Cardiac septum (tissue), 1 donor: ENCODE results near the gene CNOT10. TPM values are rescaled to one million over a fixed set of nuclear protein-coding genes. Genes with fewer than 3 reads are reported as not detected.
"Not testable (repeated sequence)": the region's sequence is repeated elsewhere in the genome, so short reads cannot be mapped to it uniquely, and the experiment has no call there.

ENCODE experiments used
- DNase-seq: peaks from one replicate; pipeline ENCODE4 v3.0.0-alpha.2; 2020; ENCODE audit warnings: low spot score
- intact Hi-C: fragments of 100-400 bp; cut with DNase I; formaldehyde crosslinking; loops from one replicate; pipeline ENCODE4 v1.14.0; 2022
- long read RNA-seq: library from polyadenylated mRNA; unstranded; transcript quantifications from one replicate; pipeline ENCODE4 v2.0.0, GENCODE V29; 2021
- total RNA-seq: library from RNA; stranded (reverse); fragmentation: NEBNext Ultra II Directional; extraction: Animal tissue kit (Norgen Biotek cat#: 25700); gene quantifications from one replicate; pipeline ENCODE4 v1.2.1, GENCODE V29; 2021
- donor health status: DM: no; HTN: no; CAD: no.

CNOT10 gene, protein sequence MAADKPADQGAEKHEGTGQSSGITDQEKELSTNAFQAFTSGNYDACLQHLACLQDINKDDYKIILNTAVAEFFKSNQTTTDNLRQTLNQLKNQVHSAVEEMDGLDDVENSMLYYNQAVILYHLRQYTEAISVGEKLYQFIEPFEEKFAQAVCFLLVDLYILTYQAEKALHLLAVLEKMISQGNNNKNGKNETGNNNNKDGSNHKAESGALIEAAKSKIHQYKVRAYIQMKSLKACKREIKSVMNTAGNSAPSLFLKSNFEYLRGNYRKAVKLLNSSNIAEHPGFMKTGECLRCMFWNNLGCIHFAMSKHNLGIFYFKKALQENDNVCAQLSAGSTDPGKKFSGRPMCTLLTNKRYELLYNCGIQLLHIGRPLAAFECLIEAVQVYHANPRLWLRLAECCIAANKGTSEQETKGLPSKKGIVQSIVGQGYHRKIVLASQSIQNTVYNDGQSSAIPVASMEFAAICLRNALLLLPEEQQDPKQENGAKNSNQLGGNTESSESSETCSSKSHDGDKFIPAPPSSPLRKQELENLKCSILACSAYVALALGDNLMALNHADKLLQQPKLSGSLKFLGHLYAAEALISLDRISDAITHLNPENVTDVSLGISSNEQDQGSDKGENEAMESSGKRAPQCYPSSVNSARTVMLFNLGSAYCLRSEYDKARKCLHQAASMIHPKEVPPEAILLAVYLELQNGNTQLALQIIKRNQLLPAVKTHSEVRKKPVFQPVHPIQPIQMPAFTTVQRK
- total RNA-seq, result 13.2 TPM
- long read RNA-seq, transcript CNOT10-201 (19 exons, 2,815 nt), result major isoform, 12 of 18 reads
- long read RNA-seq, partial matches to known transcripts, result 3 of 18 reads
- long read RNA-seq, other reads (novel, unspliced or antisense), result 2 of 18 reads

DNA sequence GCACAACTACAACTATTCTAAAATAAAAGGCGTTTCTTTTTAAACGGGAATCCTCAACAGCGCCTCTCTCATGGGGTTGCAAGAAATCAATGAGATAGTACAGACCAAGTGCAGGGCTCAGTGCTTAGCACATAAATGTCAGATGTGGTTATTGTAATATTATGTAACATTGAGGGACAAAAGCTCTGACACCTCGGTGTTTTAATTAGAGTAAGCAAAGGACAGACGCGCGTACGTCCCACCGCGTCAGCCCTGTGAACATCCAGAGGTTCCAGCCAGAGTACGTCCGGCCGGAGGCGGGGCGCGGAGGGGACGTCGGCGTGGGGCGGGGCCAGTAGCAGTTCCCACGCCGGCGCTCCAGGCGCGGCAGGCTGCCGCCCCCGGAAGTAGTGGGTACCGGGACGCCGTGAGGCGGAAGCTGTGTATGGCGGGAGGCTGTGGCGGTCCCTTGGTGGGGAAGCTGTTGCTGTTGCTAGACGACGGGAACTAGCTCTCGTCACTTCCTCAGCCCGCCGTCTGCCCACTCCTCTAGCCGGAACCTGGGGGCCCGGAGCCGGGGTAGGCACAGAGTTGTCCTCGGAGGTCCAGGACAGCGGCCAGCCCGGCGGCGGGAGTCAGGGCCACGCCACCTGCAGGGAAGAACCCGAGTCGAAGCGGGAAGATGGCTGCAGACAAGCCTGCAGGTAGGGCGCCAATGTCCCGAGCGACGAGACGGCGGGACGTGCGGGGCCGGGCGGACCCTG is at the start of gene CNOT10:
CNOT10 (plus strand) TSS at position 389 of the 743 bp plus-strand sequence; CDS start at position 662, 273 bp downstream.
- intact Hi-C loops, result no loop called here
- DNase-seq, result peak; percentile 98

GRCh38 chr3:32640939-32641338 is 44.0 kb upstream of the CNOT10 start:
- DNase-seq, result no peak
- intact Hi-C loops, result no loop called here

DNA sequence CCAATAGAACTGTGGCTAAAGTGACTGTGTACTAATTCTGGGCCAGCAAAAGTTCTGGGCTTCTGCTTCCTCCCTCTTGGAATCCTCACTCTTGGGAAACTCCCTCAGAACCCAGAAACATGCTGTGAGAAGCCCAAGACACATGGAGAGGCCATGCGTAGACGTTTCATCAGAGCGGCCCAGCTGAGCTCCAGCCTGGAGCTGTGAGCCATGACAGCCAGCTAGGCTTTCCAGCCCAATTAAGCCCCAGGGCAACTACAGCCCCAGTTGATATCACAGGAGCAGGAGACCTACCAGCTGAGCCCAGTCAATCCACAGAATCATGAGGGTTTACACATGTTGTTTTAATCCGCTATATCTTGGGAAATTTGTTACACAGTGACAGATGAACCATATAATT is 43.6 kb upstream of the CNOT10 start:
- intact Hi-C loops, result no loop called here
- DNase-seq, result no peak

DNA sequence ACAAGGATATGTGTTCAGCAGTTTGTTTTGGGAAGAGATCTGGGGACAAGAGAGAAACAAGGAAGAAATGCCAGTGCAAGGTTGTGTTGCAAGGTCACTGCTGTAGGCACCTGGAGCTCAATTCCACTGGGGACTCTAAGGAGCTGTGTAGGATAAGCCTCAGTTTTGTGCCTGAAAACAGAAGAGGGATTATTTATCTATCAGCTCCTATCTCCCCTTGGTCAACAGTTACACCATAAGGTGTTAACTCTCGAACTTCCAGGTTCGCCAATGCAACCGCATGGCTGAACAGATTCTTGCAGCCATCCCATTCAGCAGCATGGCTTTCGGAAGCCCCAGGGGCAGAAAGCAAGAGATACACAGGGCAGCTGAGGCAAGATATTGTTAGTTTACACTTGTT is 41.6 kb upstream of the CNOT10 start:
- no peak for DNase-seq
- intact Hi-C loops, result no loop called here

DNA sequence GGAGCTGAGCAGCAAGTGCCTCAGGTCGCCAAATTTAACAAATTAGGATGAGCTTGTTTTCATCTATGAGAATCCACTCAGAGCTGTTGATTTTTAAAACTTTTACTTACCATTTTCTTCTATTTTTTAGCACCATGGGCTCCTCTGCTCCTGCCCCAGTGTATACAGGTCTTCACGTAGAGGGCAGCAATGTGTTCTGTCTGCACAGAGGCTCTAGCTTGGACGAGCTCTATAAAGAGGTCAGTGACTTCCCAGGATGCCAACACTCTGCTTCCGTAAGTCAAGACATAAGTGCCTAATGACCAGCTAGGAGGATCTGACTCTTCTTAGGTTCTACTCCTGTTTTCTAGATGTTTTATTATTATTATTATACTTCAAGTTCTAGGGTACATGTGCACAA is 41.2 kb upstream of the CNOT10 start:
- intact Hi-C loops, result no loop called here
- no peak for DNase-seq

- intact Hi-C loops, result no loop called here
- no peak for DNase-seq
These were observed 40.6 kb upstream of the CNOT10 start for GRCh38 chr3:32644380-32644779.

- intact Hi-C loops, result no loop called here
- no peak for DNase-seq
These were observed 38.2 kb upstream of the CNOT10 start for GRCh38 chr3:32646761-32647160.

DNA sequence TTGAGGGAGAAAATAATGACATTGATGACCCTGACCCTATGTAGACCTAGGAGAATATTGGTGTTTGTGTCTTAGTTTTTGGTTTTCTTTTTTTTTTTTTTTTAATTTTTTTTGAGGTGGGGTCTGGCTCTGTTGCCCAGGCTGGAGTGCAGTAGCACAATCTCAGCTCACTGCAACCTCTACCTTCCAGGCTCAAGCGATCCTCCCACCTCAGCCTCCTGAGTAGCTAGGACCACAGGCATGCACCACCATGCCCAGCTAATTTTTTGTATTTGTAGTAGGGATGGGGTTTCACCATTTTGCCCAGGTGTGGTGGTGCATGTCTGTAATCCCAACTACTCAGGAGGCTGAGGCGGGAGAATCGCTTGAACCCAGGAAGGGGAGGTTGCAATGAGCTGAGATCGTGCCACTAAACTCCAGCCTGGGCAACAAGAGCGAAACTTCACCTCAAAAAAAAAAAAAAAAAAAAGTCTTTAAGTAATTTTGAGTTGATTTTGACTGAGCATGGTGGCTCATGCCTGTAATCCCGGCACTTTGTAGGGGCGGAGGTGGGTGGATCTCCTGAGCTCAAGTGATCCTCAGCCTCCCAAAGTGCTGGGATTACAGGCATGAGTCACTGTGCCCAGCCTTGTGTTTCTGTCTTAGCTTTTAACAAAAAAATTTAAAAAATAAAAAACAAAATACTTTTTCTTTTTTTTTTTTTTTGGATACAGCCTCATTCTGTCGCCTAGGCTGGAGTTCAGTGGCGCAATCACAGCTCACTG is 32.5 kb upstream of the CNOT10 start:
- DNase-seq, intact Hi-C loops: not testable (repeated sequence)

GRCh38 chr3:32655167-32655566 is 29.8 kb upstream of the CNOT10 start:
- no peak for DNase-seq
- intact Hi-C loops, result no loop called here

DNA sequence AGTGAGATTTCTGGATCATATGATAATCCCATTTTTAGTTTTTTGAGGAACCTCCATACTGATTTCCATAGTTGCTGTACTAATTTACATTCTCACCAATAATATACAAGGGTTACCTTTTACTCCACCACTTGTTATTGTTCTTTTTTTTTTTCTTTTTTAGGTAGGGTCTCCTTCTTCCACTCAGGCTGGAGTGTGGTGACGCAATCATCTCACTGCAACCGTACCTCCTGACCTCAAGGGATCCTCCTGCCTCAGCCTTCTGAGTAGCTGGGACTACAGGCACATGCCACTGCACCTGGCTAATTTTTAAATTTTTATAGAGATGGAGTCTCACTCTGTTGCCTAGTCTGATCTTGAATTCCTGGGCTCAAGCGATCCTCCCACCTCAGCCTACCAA is 24.4 kb upstream of the CNOT10 start:
- intact Hi-C loops, result no loop called here
- DNase-seq, result no peak

- intact Hi-C loops, result no loop called here
- no peak for DNase-seq
These were observed 22.3 kb upstream of the CNOT10 start for GRCh38 chr3:32662647-32663046.

DNA sequence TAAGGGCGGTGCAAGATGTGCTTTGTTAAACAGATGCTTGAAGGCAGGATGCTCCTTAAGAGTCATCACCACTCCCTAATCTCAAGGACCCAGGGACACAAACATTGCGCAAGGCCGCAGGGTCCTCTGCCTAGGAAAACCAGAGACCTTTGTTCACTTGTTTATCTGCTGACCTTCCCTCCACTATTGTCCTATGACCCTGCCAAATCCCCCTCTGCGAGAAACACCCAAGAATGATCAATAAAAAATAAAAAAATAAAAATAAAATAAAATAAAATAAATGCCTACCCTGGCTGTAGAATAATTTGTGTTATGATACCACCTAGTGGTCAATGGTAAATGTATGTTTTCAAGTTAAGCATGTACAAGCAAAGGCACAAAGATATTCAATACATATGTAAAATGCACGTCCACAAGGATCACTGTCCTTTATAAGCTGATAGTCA is 20.3 kb upstream of the CNOT10 start:
- intact Hi-C loops, result loop anchor here (2.0 kb wide), 1 partner anchor 154 kb away; no protein-coding TSS in a partner anchor

GRCh38 chr3:32667072-32667582 is 17.9 kb upstream of the CNOT10 start:
- no peak for DNase-seq
- intact Hi-C loops, result no loop called here

More for the DNA sequence above, 20.3 kb upstream of the CNOT10 start:
- DNase-seq, result not testable (repeated sequence)

DNA sequence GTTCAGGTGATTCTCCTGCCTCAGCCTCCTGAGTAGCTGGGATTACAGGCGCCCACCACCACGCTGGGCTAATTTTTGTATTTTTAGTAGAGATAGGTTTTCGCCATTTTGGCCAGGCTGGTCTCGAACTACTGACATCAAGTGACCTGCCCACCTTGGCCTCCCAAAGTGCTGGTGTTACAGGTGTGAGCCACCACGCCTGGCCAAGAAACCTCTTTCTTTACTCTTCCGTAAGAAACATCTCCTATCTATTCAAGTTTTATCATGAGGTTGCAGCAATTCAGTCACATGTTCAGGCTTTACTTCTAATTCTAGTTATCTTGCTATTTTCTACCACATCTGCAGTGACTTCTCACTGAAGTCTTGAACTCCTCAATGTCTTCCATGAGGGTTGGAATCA is 15.8 kb upstream of the CNOT10 start:
- DNase-seq, intact Hi-C loops: not testable (repeated sequence)

GRCh38 chr3:32673730-32674129 is 11.3 kb upstream of the CNOT10 start:
- intact Hi-C loops, result not testable (repeated sequence)

DNA sequence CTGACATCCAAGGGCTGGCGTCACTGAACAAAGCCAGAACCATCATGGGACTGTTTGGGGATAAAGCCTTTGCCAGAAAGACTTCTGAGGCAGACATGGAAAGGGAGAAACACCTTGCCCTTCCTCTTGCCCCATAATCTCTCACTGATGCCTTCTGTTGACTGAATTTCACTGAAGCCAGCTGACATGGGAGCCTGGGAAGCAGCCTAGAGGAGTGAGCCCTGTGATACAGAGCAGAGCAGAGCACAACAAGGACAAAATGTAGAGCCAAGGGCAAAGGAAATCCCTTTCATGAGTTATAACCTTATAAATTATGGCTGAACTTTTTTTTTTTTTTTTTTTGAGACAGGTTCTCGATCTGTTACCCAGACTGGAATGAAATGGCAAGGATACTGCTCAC is 9.8 kb upstream of the CNOT10 start:
- intact Hi-C loops, result no loop called here
- no peak for DNase-seq

More at GRCh38 chr3:32673730-32674129, 11.3 kb upstream of the CNOT10 start:
- DNase-seq, result not testable (repeated sequence)

DNA sequence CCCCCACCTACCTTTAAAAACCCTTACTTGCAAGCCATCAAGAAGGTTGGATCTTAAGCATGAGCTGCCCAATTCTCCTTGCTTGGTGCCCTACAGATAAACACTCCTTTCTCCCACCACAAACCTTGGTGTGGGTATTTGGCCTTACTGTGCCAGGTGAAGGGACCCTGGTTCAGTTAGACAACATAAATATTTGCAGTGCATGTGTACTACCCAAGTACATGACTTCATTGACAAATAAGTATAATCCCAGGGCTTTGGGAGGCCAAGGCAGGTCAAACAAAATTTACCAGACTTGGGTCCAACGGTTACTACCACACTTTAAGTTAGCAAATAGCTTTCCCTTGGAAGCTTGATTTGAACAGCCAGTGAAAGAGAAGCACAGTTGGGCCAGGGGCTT is 9.3 kb upstream of the CNOT10 start:
- DNase-seq, result no peak
- intact Hi-C loops, result no loop called here

DNA sequence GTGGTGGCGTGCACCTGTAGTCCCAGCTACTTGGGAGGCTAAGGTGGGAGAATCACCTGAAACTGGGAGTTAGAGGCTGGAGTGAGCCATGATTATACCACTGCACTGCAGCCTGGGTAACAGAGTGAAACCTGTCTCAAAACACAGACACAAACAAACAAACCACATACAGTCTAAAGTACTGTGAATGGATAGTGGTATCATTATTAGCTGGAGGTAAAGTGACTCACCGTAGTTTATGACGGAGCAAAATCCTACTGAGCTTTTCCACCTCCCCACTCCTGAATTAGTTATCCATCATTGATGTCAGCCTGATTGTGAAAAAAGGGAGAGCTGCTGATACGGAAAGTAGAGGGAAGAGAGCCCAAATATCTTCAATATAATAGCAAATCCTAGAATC is 3.2 kb upstream of the CNOT10 start:
- no peak for DNase-seq
- intact Hi-C loops, result no loop called here
